HEK293T (cell line): ENCODE data around the gene NUMB.

Source experiments
- ARNT ChIP-seq: fragments of 450-650 bp; IDR thresholded peaks from 2 replicates; pipeline ENCODE4 v1.6.1; 2017; ENCODE audit warnings: mild to moderate bottlenecking
- CTBP1 ChIP-seq: fragments of 450-650 bp; IDR thresholded peaks from 2 replicates; pipeline ENCODE4 v1.6.1; 2016; ENCODE audit warnings: borderline replicate concordance
- FOXA1 ChIP-seq: fragments of 450-650 bp; IDR thresholded peaks from 2 replicates; pipeline ENCODE4 v1.6.1; 2016; ENCODE audit warnings: mild to moderate bottlenecking
- L3MBTL2 ChIP-seq: fragments of 450-650 bp; conservative IDR thresholded peaks from 2 replicates; pipeline ENCODE4 v1.6.1; 2016; ENCODE audit warnings: mild to moderate bottlenecking
- SP1 ChIP-seq: fragments of 450-650 bp; IDR thresholded peaks from 2 replicates; pipeline ENCODE4 v1.6.1; 2017
- TF ChIP-seq, protein P1 (sequence below): fragments of 450-650 bp; IDR thresholded peaks from 2 replicates; pipeline ENCODE4 v1.6.1; 2016

DNA sequence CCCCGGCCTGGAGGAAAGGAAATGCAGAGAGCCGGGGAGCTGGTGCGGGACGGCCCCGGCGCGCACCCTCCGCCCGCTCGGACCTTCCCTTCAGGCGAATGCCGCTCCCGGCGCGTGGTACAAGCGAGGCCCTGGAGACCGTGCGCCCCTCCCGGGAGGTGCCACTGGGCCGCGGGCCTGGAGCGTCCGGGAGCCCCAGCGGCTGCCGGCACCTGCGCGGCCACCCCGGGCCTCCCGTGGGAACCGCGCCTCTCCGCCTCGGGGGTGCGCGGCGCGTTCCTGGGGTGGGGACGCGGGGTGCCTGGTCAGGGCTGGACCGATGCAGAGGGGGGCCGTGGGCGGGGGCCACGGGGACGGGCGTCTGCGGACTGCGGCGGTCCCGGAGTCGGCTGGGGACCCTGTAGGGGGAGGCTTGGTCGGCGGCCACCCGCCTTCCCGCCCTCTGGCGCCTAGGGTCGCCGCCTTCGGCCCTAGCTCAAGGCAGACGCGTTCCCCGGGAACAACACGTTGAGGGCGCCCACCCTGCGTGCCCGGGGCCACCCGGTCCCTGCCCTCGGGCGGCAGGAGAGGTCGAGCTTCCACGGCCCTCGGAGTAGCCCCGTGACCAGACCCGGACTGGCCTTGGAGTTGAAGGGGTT lies 220.4 kb downstream of the NUMB start:
- TF ChIP-seq, protein P1, sequence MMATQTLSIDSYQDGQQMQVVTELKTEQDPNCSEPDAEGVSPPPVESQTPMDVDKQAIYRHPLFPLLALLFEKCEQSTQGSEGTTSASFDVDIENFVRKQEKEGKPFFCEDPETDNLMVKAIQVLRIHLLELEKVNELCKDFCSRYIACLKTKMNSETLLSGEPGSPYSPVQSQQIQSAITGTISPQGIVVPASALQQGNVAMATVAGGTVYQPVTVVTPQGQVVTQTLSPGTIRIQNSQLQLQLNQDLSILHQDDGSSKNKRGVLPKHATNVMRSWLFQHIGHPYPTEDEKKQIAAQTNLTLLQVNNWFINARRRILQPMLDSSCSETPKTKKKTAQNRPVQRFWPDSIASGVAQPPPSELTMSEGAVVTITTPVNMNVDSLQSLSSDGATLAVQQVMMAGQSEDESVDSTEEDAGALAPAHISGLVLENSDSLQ: no peak
- TF ChIP-seq SP1 (no peak), L3MBTL2 (no peak), CTBP1 (no peak), FOXA1 (no peak), ARNT (no peak)
